NCI-H187 (cell line): ENCODE results near the gene SUGP2.
"Not testable (repeated sequence)": the region's sequence is repeated elsewhere in the genome, so short reads cannot be mapped to it uniquely, and the experiment has no call there.

Source experiments
- DNase-seq, 2 experiments: peaks; one replicate each; lab custom pipeline; 2025; lab: John Stamatoyannopoulos, UW

Gene SUGP2

GRCh38 chr19:19031891-19032290 lies 1.4 kb downstream of the SUGP2 start:
- DNase-seq: no peak

- no peak for DNase-seq
Measured at GRCh38 chr19:19028526-19028925, 4.8 kb downstream of the SUGP2 start.

- no peak for DNase-seq
Measured at GRCh38 chr19:19027228-19027627, 6.1 kb downstream of the SUGP2 start.

GRCh38 chr19:19026299-19026971 lies 6.9 kb downstream of the SUGP2 start:
- DNase-seq: no peak

- no peak for DNase-seq
Measured at GRCh38 chr19:19025861-19026260, 7.5 kb downstream of the SUGP2 start.

- not testable (repeated sequence) for DNase-seq
Measured at GRCh38 chr19:19023376-19023775, 9.9 kb downstream of the SUGP2 start.

- DNase-seq: no peak
Measured at GRCh38 chr19:19022380-19022961, 10.8 kb downstream of the SUGP2 start.

- no peak for DNase-seq
Measured at GRCh38 chr19:19021115-19021514, 12.2 kb downstream of the SUGP2 start.

GRCh38 chr19:19010551-19010950 lies 22.8 kb downstream of the SUGP2 start:
- DNase-seq: no peak

- DNase-seq: no peak
Measured at GRCh38 chr19:19009951-19010350, 23.4 kb downstream of the SUGP2 start.

GRCh38 chr19:19006213-19006612 lies 27.1 kb downstream of the SUGP2 start:
- no peak for DNase-seq

GRCh38 chr19:19004144-19004543 lies 29.2 kb downstream of the SUGP2 start:
- no peak for DNase-seq

GRCh38 chr19:18999896-19000620 lies 33.3 kb downstream of the SUGP2 start:
- DNase-seq: no peak

GRCh38 chr19:18999016-18999758 lies 34.1 kb downstream of the SUGP2 start:
- no peak for DNase-seq

- no peak for DNase-seq
Measured at GRCh38 chr19:18998276-18998675, 35.0 kb downstream of the SUGP2 start.

GRCh38 chr19:18996796-18997394 lies 36.4 kb downstream of the SUGP2 start:
- no peak for DNase-seq

GRCh38 chr19:18996351-18996750 lies 37.0 kb downstream of the SUGP2 start:
- DNase-seq: no peak

GRCh38 chr19:18995804-18996241 lies 37.5 kb downstream of the SUGP2 start:
- no peak for DNase-seq

GRCh38 chr19:18993115-18993514 lies 40.2 kb downstream of the SUGP2 start:
- no peak for DNase-seq

- DNase-seq: no peak
Measured at GRCh38 chr19:18992696-18993095, 40.6 kb downstream of the SUGP2 start.

- DNase-seq: no peak
Measured at GRCh38 chr19:18991468-18991867, 41.8 kb downstream of the SUGP2 start.

- no peak for DNase-seq
Measured at GRCh38 chr19:18991006-18991405, 42.3 kb downstream of the SUGP2 start.
